HepG2 (cell line): ENCODE measurements around the gene UGT2A3. TPM values are rescaled to one million over a fixed set of nuclear protein-coding genes. Genes with fewer than 3 reads are reported as not detected.
A peak's percentile ranks its signal among the peaks of the same experiment; 100 is the strongest.

Experiments
- CC2D1A ChIP-seq: sonication (generic); formaldehyde crosslinking; IDR thresholded peaks from 2 replicates; pipeline ENCODE4 v1.8.1; 2023; ENCODE audit warnings: mild to moderate bottlenecking, missing genetic modification reagents
- EHMT2 ChIP-seq: fragments of 200-600 bp; sonication (generic); IDR thresholded peaks from 2 replicates; pipeline ENCODE4 v1.7.0; 2017; ENCODE audit warnings: antibody characterized with exemption, low read depth, low read length, borderline replicate concordance
- HNRNPH1 ChIP-seq: fragments of 200-400 bp; formaldehyde crosslinking; optimal IDR thresholded peaks from 2 replicates; pipeline ENCODE3; 2017; ENCODE audit warnings: mild to moderate bottlenecking, low read depth, low read length
- IKZF1 ChIP-seq: fragments of 450-650 bp; IDR thresholded peaks from 2 replicates; pipeline ENCODE4 v1.7.1; 2016
- RARG ChIP-seq: sonication (generic); formaldehyde crosslinking; IDR thresholded peaks from 2 replicates; pipeline ENCODE4 v1.4.0; 2020; ENCODE audit warnings: low read depth, mild to moderate bottlenecking, missing genetic modification reagents
- SKI ChIP-seq: fragments of 450-650 bp; IDR thresholded peaks from one replicate; pipeline ENCODE4 v1.6.1; 2018; ENCODE audit warnings: mild to moderate bottlenecking; ENCODE audit not compliant: partially characterized antibody
- TEAD3 ChIP-seq: optimal IDR thresholded peaks from 2 replicates; pipeline ENCODE3; 2016; ENCODE audit warnings: borderline replicate concordance
- ZNF160 ChIP-seq: sonication (generic); formaldehyde crosslinking; IDR thresholded peaks from 2 replicates; pipeline ENCODE4 v1.8.0; 2022; ENCODE audit warnings: mild to moderate bottlenecking, inconsistent platforms, missing genetic modification reagents
- ZNF282 ChIP-seq: fragments of 450-650 bp; IDR thresholded peaks from 2 replicates; pipeline ENCODE4 v1.6.1; 2018; ENCODE audit not compliant: partially characterized antibody
- ZNF614 ChIP-seq: IDR thresholded peaks from 2 replicates; pipeline ENCODE4 v1.6.1; 2018; ENCODE audit warnings: missing biosample characterization, missing genetic modification reagents, inconsistent platforms, borderline replicate concordance
- ZNF713 ChIP-seq: sonication (generic); formaldehyde crosslinking; IDR thresholded peaks from 2 replicates; pipeline ENCODE4 v1.4.0; 2020; ENCODE audit warnings: mild to moderate bottlenecking, missing genetic modification reagents
- ZNF746 ChIP-seq: sonication (generic); formaldehyde crosslinking; IDR thresholded peaks from 2 replicates; pipeline ENCODE4 v1.8.0; 2022; ENCODE audit warnings: mild to moderate bottlenecking, missing genetic modification reagents
- ZNF878 ChIP-seq: sonication (generic); formaldehyde crosslinking; IDR thresholded peaks from 2 replicates; pipeline ENCODE4 v1.8.1; 2023; ENCODE audit warnings: mild to moderate bottlenecking, missing genetic modification reagents, moderate library complexity
- polyA plus RNA-seq, 8 experiments: library from polyadenylated mRNA; depleted of rRNA in 3 of 8; stranded (reverse) in 7 of 8; unstranded in 1 of 8; fragments of >200 nt; fragmentation: Illumina TruSeq in 4 of 8; extraction: Trizol in 4 of 8; gene quantifications; 2 replicates each; pipeline versions ENCODE4 v1.2.1 to v1.2.3, GENCODE V29; 2011 to 2016; ENCODE audit warnings: low read depth in 4 of 8, missing spikeins in 1 of 8, mixed read lengths in 1 of 8; ENCODE audit not compliant: insufficient read depth in 1 of 8
- total RNA-seq, 5 experiments: library from RNA; depleted of rRNA; stranded (reverse); fragments of >200 nt; fragmentation: Illumina TruSeq; extraction: Trizol; gene quantifications; 2 replicates each; pipeline ENCODE4 v1.2.3, GENCODE V29; 2016; ENCODE audit warnings: low read depth in 1 of 5
- TF ChIP-seq, protein P1 (sequence below): sonication (generic); formaldehyde crosslinking; IDR thresholded peaks from 2 replicates; pipeline ENCODE4 v1.8.1; 2023; ENCODE audit warnings: missing genetic modification reagents, inconsistent platforms, borderline replicate concordance
- TF ChIP-seq, protein P2 (sequence below): sonication (generic); formaldehyde crosslinking; IDR thresholded peaks from 2 replicates; pipeline ENCODE4 v1.5.0; 2020; ENCODE audit warnings: missing genetic modification reagents
- TF ChIP-seq, protein P3 (sequence below), 2 experiments: sonication (generic) in 1 of 2; formaldehyde crosslinking in 1 of 2; IDR thresholded peaks; 2 replicates each; pipeline versions ENCODE4 v1.4.0 to v1.6.1; 2018 to 2020; ENCODE audit warnings: missing genetic modification reagents in 2 of 2, borderline replicate concordance in 1 of 2, low read depth in 1 of 2, mild to moderate bottlenecking in 1 of 2, missing biosample characterization in 1 of 2
- TF ChIP-seq, protein P4 (sequence below): sonication (generic); formaldehyde crosslinking; IDR thresholded peaks from 2 replicates; pipeline ENCODE4 v1.4.0; 2020; ENCODE audit warnings: missing genetic modification reagents
- TF ChIP-seq, protein P5 (sequence below): sonication (generic); formaldehyde crosslinking; IDR thresholded peaks from 2 replicates; pipeline ENCODE4 v1.5.0; 2020; ENCODE audit warnings: mild to moderate bottlenecking, missing genetic modification reagents, borderline replicate concordance
- TF ChIP-seq, protein P6 (sequence below): sonication (generic); formaldehyde crosslinking; IDR thresholded peaks from 2 replicates; pipeline ENCODE4 v1.9.0; 2021; ENCODE audit warnings: missing genetic modification reagents, borderline replicate concordance

The UGT2A3 gene
- total and polyA plus RNA-seq, 2 of the 13 experiments (the other 11 are each of a cell fraction or from before 2014, with no cell fraction given): 61.3 to 97.2 TPM

DNA sequence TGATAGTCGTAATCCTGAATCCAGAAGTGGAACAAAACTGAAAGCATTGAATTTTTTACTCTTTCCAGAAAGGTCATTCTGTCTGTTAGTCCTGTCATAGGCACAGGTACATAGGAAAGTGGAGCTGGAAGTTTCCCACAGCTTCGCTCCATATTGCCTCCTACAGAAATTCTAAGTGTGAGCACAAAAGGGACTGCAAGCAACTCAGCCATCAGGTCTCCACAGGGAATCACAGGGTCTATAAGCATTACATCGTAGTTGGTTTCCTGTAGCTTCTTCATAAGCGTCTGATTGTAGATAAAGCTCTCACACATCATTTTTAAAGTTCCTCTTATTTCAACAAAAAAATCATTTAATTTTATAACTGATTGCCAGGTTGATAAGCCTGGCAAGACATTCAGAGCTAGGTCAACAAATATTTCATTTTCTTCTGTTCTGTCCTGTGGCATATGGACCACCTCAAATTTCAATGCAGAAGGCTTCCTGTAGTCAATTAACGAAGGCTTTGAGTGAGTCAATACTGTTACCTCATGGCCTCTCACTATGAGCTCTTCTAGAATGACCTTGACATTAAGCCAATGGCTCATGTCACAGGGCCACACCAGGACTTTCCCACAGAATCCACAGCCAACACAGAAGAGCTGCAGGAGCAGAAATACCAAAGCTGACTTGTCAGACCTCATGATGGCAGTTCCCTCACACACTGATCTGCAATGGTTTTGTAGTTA lies at the start of gene UGT2A3 (continued):
- TF ChIP-seq, protein P1, sequence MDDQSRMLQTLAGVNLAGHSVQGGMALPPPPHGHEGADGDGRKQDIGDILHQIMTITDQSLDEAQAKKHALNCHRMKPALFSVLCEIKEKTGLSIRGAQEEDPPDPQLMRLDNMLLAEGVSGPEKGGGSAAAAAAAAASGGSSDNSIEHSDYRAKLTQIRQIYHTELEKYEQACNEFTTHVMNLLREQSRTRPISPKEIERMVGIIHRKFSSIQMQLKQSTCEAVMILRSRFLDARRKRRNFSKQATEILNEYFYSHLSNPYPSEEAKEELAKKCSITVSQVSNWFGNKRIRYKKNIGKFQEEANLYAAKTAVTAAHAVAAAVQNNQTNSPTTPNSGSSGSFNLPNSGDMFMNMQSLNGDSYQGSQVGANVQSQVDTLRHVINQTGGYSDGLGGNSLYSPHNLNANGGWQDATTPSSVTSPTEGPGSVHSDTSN (CRISPR knock-in tag): no peak
- TF ChIP-seq, protein P2, sequence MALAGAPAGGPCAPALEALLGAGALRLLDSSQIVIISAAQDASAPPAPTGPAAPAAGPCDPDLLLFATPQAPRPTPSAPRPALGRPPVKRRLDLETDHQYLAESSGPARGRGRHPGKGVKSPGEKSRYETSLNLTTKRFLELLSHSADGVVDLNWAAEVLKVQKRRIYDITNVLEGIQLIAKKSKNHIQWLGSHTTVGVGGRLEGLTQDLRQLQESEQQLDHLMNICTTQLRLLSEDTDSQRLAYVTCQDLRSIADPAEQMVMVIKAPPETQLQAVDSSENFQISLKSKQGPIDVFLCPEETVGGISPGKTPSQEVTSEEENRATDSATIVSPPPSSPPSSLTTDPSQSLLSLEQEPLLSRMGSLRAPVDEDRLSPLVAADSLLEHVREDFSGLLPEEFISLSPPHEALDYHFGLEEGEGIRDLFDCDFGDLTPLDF (CRISPR knock-in tag): no peak
- TF ChIP-seq EHMT2 (peak; percentile 23; the same call in 1 of the 2 replicates), CC2D1A (0 out of 2 replicates have a peak, but pooled peaks have one; percentile 27), ZNF282 (no peak), ZNF878 (CRISPR knock-in tag) (no peak), SKI (peak; percentile 86), RARG (CRISPR knock-in tag) (no peak), ZNF746 (CRISPR knock-in tag) (no peak), HNRNPH1 (no peak), IKZF1 (no peak), ZNF160 (CRISPR knock-in tag) (no peak), ZNF614 (CRISPR knock-in tag) (peak; percentile 85; the same call in 1 of the 2 replicates), ZNF713 (CRISPR knock-in tag) (no peak), TEAD3 (CRISPR knock-in tag) (peak; percentile 87)
- TF ChIP-seq, protein P3, sequence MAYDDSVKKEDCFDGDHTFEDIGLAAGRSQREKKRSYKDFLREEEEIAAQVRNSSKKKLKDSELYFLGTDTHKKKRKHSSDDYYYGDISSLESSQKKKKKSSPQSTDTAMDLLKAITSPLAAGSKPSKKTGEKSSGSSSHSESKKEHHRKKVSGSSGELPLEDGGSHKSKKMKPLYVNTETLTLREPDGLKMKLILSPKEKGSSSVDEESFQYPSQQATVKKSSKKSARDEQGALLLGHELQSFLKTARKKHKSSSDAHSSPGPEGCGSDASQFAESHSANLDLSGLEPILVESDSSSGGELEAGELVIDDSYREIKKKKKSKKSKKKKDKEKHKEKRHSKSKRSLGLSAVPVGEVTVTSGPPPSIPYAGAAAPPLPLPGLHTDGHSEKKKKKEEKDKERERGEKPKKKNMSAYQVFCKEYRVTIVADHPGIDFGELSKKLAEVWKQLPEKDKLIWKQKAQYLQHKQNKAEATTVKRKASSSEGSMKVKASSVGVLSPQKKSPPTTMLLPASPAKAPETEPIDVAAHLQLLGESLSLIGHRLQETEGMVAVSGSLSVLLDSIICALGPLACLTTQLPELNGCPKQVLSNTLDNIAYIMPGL (CRISPR knock-in tag; IDR thresholded peaks at IDR 0.05; ENCODE audit: borderline replicate concordance in 1 of 2, low read depth in 1 of 2): peak; percentile 26 to 89; a peak in 1 of 4 replicates
- TF ChIP-seq, protein P4, sequence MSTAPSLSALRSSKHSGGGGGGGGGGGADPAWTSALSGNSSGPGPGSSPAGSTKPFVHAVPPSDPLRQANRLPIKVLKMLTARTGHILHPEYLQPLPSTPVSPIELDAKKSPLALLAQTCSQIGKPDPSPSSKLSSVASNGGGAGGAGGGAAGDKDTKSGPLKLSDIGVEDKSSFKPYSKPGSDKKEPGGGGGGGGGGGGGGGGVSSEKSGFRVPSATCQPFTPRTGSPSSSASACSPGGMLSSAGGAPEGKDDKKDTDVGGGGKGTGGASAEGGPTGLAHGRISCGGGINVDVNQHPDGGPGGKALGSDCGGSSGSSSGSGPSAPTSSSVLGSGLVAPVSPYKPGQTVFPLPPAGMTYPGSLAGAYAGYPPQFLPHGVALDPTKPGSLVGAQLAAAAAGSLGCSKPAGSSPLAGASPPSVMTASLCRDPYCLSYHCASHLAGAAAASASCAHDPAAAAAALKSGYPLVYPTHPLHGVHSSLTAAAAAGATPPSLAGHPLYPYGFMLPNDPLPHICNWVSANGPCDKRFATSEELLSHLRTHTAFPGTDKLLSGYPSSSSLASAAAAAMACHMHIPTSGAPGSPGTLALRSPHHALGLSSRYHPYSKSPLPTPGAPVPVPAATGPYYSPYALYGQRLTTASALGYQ (CRISPR knock-in tag): peak; percentile 87
- TF ChIP-seq, protein P5, sequence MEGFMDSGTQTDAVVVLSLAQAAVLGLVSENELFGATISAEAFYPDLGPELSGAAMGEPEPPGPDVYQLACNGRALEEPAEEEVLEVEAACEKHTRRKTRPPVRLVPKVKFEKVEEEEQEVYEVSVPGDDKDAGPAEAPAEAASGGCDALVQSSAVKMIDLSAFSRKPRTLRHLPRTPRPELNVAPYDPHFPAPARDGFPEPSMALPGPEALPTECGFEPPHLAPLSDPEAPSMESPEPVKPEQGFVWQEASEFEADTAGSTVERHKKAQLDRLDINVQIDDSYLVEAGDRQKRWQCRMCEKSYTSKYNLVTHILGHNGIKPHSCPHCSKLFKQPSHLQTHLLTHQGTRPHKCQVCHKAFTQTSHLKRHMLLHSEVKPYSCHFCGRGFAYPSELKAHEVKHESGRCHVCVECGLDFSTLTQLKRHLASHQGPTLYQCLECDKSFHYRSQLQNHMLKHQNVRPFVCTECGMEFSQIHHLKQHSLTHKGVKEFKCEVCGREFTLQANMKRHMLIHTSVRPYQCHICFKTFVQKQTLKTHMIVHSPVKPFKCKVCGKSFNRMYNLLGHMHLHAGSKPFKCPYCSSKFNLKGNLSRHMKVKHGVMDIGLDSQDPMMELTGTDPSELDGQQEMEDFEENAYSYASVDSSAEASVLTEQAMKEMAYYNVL (CRISPR knock-in tag): peak; percentile 86; the same call in 1 of the 2 replicates
- TF ChIP-seq, protein P6, sequence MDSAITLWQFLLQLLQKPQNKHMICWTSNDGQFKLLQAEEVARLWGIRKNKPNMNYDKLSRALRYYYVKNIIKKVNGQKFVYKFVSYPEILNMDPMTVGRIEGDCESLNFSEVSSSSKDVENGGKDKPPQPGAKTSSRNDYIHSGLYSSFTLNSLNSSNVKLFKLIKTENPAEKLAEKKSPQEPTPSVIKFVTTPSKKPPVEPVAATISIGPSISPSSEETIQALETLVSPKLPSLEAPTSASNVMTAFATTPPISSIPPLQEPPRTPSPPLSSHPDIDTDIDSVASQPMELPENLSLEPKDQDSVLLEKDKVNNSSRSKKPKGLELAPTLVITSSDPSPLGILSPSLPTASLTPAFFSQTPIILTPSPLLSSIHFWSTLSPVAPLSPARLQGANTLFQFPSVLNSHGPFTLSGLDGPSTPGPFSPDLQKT (CRISPR knock-in tag): no peak
